Keratinocyte (primary cell): ENCODE measurements around the gene FAT2. TPM values are rescaled to one million over a fixed set of nuclear protein-coding genes. Genes with fewer than 3 reads are reported as not detected.
A peak's percentile ranks its signal among the peaks of the same experiment; 100 is the strongest.
"Not testable (repeated sequence)": the region's sequence is repeated elsewhere in the genome, so short reads cannot be mapped to it uniquely, and the experiment has no call there.

Source experiments
- DNase-seq: peaks from one replicate; pipeline ENCODE4 v3.0.0-alpha.2; 2011; ENCODE audit warnings: low read depth, missing footprints, low spot score
- FAIRE-seq: peaks from 2 replicates; lab custom pipeline; 2011; peaks lifted over from hg19 to GRCh38; lab: Jason Lieb, UNC
- H2AFZ ChIP-seq: 2 replicates; pipeline ENCODE4 v1.6.0; 2012; ENCODE audit warnings: low read length, control low read depth, inconsistent platforms; ENCODE audit not compliant: control insufficient read depth
- H3K27ac ChIP-seq: 2 replicates; pipeline ENCODE4 v1.5.1; 2011; ENCODE audit warnings: low read length; ENCODE audit not compliant: control insufficient read depth, insufficient read depth
- H3K27me3 ChIP-seq: 3 replicates; pipeline ENCODE4 v1.6.0; 2011; ENCODE audit warnings: low read length; ENCODE audit not compliant: control insufficient read depth, insufficient read depth; ENCODE audit errors: extremely low read depth
- H3K36me3 ChIP-seq, 2 experiments: 2 replicates in 1 of 2; 3 replicates in 1 of 2; pipeline ENCODE4 v1.5.1; 2011; ENCODE audit warnings: low read length in 2 of 2, mild to moderate bottlenecking in 1 of 2; ENCODE audit not compliant: control insufficient read depth in 2 of 2, insufficient read depth in 2 of 2; ENCODE audit errors: extremely low read depth in 1 of 2
- H3K4me1 ChIP-seq: 3 replicates; pipeline ENCODE4 v1.5.1; 2011; ENCODE audit warnings: low read length; ENCODE audit not compliant: control insufficient read depth, insufficient read depth; ENCODE audit errors: extremely low read depth
- H3K4me2 ChIP-seq: 3 replicates; pipeline ENCODE4 v1.6.0; 2011; ENCODE audit warnings: low read depth, low read length; ENCODE audit not compliant: control insufficient read depth, insufficient read depth; ENCODE audit errors: extremely low read depth
- H3K4me3 ChIP-seq, 3 experiments: fragments of 200-600 bp in 1 of 3; sonication (generic) in 1 of 3; 2 replicates in 2 of 3; 3 replicates in 1 of 3; pipeline ENCODE4 v1.5.1; 2011 to 2016; ENCODE audit warnings: low read length in 3 of 3, mild to moderate bottlenecking in 3 of 3, control low read depth in 2 of 3, inconsistent platforms in 1 of 3, low read depth in 1 of 3, mixed read lengths in 1 of 3, mixed run types in 1 of 3, moderate library complexity in 1 of 3; ENCODE audit not compliant: control insufficient read depth in 2 of 3, insufficient read depth in 2 of 3; ENCODE audit errors: extremely low read depth in 1 of 3
- H3K79me2 ChIP-seq: 2 replicates; pipeline ENCODE4 v1.6.0; 2012; ENCODE audit warnings: low read length; ENCODE audit not compliant: control insufficient read depth, insufficient read depth
- H3K9ac ChIP-seq: 3 replicates; pipeline ENCODE4 v1.6.0; 2011; ENCODE audit warnings: low read length; ENCODE audit not compliant: control insufficient read depth, insufficient read depth; ENCODE audit errors: extremely low read depth
- H3K9me1 ChIP-seq: 3 replicates; pipeline ENCODE4 v1.6.0; 2011; ENCODE audit warnings: low read length; ENCODE audit not compliant: control insufficient read depth, insufficient read depth; ENCODE audit errors: extremely low read depth
- H3K9me3 ChIP-seq: 2 replicates; pipeline ENCODE4 v1.5.1; 2012; ENCODE audit warnings: low read depth, low read length; ENCODE audit not compliant: control insufficient read depth
- H4K20me1 ChIP-seq: 3 replicates; pipeline ENCODE4 v1.6.0; 2011; ENCODE audit warnings: low read length; ENCODE audit not compliant: control insufficient read depth, insufficient read depth; ENCODE audit errors: extremely low read depth
- CTCF ChIP-seq, 3 experiments: IDR thresholded peaks in 1 of 3; conservative IDR thresholded peaks in 1 of 3; optimal IDR thresholded peaks in 1 of 3; 2 replicates in 2 of 3; 3 replicates in 1 of 3; pipeline versions ENCODE3 to v1.5.1; 2011; ENCODE audit warnings: low read length in 3 of 3, mild to moderate bottlenecking in 3 of 3, moderate library complexity in 2 of 3, control low read depth in 1 of 3, inconsistent platforms in 1 of 3; ENCODE audit not compliant: insufficient read depth in 2 of 3; ENCODE audit errors: extremely low read depth in 1 of 3
- EZH2 ChIP-seq: IDR thresholded peaks from one replicate; pipeline ENCODE4 v1.6.1; 2012; ENCODE audit warnings: inconsistent platforms, mild to moderate bottlenecking, low read length, moderate library complexity
- dilution Hi-C: fragments of 300-500 bp; cut with MboI; formaldehyde crosslinking; loops from one replicate; pipeline ENCODE4 v1.7.0; 2020; ENCODE audit warnings: low sequenced_read_pairs; ENCODE audit not compliant: extremely low pct_ligation_motif_present
- polyA plus RNA-seq, 5 experiments: library from polyadenylated mRNA; depleted of rRNA in 3 of 5; stranded (reverse) in 3 of 5; stranded (forward) in 1 of 5; unstranded in 1 of 5; fragments of >200 nt; gene quantifications; 1 replicate in 1 of 5; 2 replicates in 3 of 5; 3 replicates in 1 of 5; pipeline versions ENCODE4 v1.2.1 to v1.2.3, GENCODE V29; 2011 to 2012; ENCODE audit warnings: missing spikeins in 2 of 5, low read depth in 1 of 5, low replicate concordance in 1 of 5

The FAT2 gene
- polyA plus RNA-seq, 1 donor (not counting 4 experiments of a cell fraction or from before 2014, with no cell fraction given): 35.0 TPM

GRCh38 chr5:151587796-151588555, 3.2 kb downstream of the FAT2 start:
- peak overlapping the region; percentile 92 for H3K4me2 ChIP-seq
- dilution Hi-C loops: no loop called here
- DNase-seq (no peak), FAIRE-seq (peak; percentile 87)
- no peak overlapping the region for H2AFZ ChIP-seq
- peak overlapping the region in 2 of 3 experiments; percentile 30 to 78 for H3K4me3 ChIP-seq
- TF ChIP-seq EZH2: no peak
- TF ChIP-seq CTCF (optimal IDR thresholded peaks at IDR 0.05 in 1 of 3, IDR thresholded peaks at IDR 0.05 in 1 of 3, conservative IDR thresholded peaks at IDR 0.05 in 1 of 3; ENCODE audit: extremely low read depth in 1 of 3, insufficient read depth in 2 of 3, low read length in 3 of 3): no peak
- peaks cover 73% of the 10 kb centered on the region for H3K4me1 ChIP-seq
- peak overlapping the region; percentile 91 for H3K27ac ChIP-seq
- peaks cover 84% of the 10 kb centered on the region for H3K79me2 ChIP-seq
- H3K9me1 ChIP-seq: no peaks in the 10 kb centered on the region
- no peaks in the 10 kb centered on the region for H3K27me3 ChIP-seq
- no peaks in the 10 kb centered on the region for H3K9me3 ChIP-seq
- H4K20me1 ChIP-seq: no peaks in the 10 kb centered on the region
- H3K9ac ChIP-seq: peak overlapping the region; percentile 92
- peaks cover 2 to 20% of the 10 kb centered on the region in 2 experiments for H3K36me3 ChIP-seq

GRCh38 chr5:151585970-151586369, 5.2 kb downstream of the FAT2 start:
- Histone ChIP-seq H3K79me2 (peaks cover 89% of the 10 kb centered on the region), H4K20me1 (no peaks in the 10 kb centered on the region), H3K36me3 (peaks cover 2 to 23% of the 10 kb centered on the region in 2 experiments), H3K4me1 (peaks cover 81% of the 10 kb centered on the region), H2AFZ (no peak overlapping the region), H3K9me3 (no peaks in the 10 kb centered on the region), H3K9me1 (no peaks in the 10 kb centered on the region), H3K4me3 (peak overlapping the region in 1 of 3 experiments; percentile 22), H3K9ac (peak overlapping the region; percentile 61), H3K4me2 (peak overlapping the region; percentile 65), H3K27ac (peak overlapping the region; percentile 91), H3K27me3 (no peaks in the 10 kb centered on the region)
- dilution Hi-C loops: no loop called here
- DNase-seq (peak; percentile 83), FAIRE-seq (peak; percentile 99)
- TF ChIP-seq CTCF (optimal IDR thresholded peaks at IDR 0.05 in 1 of 3, IDR thresholded peaks at IDR 0.05 in 1 of 3, conservative IDR thresholded peaks at IDR 0.05 in 1 of 3; ENCODE audit: extremely low read depth in 1 of 3, insufficient read depth in 2 of 3, low read length in 3 of 3): no peak
- TF ChIP-seq EZH2: no peak

GRCh38 chr5:151585344-151585743, 5.8 kb downstream of the FAT2 start:
- H3K9me1 ChIP-seq, H3K9me3 ChIP-seq, H3K27me3 ChIP-seq, DNase-seq, H4K20me1 ChIP-seq, H3K4me3 ChIP-seq, dilution Hi-C loops, H2AFZ ChIP-seq, H3K4me2 ChIP-seq, FAIRE-seq: not testable (repeated sequence)
- Histone ChIP-seq H3K27ac (peak overlapping the region; percentile 91), H3K36me3 (peaks cover 2 to 28% of the 10 kb centered on the region in 2 experiments), H3K4me1 (peaks cover 87% of the 10 kb centered on the region), H3K79me2 (peaks cover 89% of the 10 kb centered on the region), H3K9ac (peak overlapping the region; percentile 61)
